Sciatic nerve (tissue), 2 donors: Measurements from ENCODE around the gene FYN. TPM values are rescaled to one million over a fixed set of nuclear protein-coding genes. Genes with fewer than 3 reads are reported as not detected.

Experiments
- ATAC-seq: fragments of 200-7000 bp; cut with Tn5 transposase; one replicate; pipeline ENCODE4 v1.9.1; 2020; ENCODE audit warnings: mild to moderate bottlenecking, moderate library complexity
- DNase-seq: peaks from one replicate; pipeline ENCODE4 v3.0.0-alpha.2; 2020; ENCODE audit warnings: low spot score
- intact Hi-C: fragments of 100-400 bp; cut with DNase I; formaldehyde crosslinking; loops from one replicate; pipeline ENCODE4 v1.14.2; 2022
- total RNA-seq: library from RNA; stranded (reverse); fragmentation: NEBNext Ultra II Directional; extraction: Animal tissue kit (Norgen Biotek cat#: 25700); gene quantifications from one replicate; pipeline ENCODE4 v1.2.1, GENCODE V29; 2021
- donor health status: DM: no; HTN: no; CAD: no.
- donor health status: DM: no; HTN: no; CAD: no.

FYN gene
- total RNA-seq, 1 donor from 2014 or later = 173 TPM

- ATAC-seq (no peak), DNase-seq (no peak)
- intact Hi-C loops = no loop called here
These were observed 257.2 kb downstream of the FYN start for GRCh38 chr6:111615916-111616612.

DNA sequence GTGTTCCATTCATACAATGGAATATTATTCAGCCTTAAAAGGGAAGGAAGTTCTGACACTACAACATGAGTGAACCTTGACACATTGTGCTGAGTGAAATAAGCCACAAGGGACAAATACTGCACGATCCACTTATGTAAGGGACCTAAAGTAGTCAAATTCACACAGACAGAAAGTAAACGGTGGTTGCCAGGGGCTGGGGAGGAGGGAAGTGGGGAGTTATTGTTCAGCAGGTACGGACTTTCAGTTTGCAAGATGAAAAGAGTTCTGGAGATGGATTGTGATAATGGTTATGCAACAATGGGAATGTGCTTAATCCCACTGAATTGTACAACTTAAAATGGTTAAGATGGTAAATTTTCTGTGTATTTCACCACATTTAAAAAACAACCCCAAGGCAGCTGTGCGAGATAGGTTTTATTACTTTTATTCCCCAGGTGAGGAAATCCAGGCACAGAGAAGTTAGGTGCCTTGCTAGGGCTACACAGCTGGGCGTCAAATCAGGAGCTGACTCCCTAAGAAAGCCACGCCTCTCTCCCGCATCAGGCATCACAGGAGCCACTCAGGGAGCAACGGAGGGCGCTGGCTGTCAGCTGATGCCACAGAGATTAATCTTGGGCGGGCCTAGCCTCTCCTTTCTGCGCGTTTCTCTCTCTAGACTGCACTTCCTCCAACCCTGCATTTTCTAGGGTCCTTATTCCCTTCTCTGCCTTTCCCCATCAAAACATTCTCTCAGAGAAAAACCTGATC is 258.2 kb downstream of the FYN start:
- intact Hi-C loops = no loop called here
- ATAC-seq = no peak

GRCh38 chr6:111612379-111612778 is 260.9 kb downstream of the FYN start:
- intact Hi-C loops = no loop called here
- no peak for ATAC-seq
- no peak for DNase-seq

More for the DNA sequence above, 258.2 kb downstream of the FYN start:
- DNase-seq = no peak

- DNase-seq (no peak), ATAC-seq (no peak)
- intact Hi-C loops = no loop called here
These were observed 262.6 kb downstream of the FYN start for GRCh38 chr6:111610548-111611172.

Other genes with a start within 250 kb of the FYN start
- gene CCN6, start 180.7 kb upstream of the FYN start, total RNA-seq = 0.18 TPM
- 30.0 TPM for gene TUBE1, start 214.0 kb upstream of the FYN start, total RNA-seq
- 42.4 TPM for gene FAM229B, start 214.1 kb upstream of the FYN start, total RNA-seq